Stimulated activated naive CD4-positive, alpha-beta T cell (primary cell): ENCODE results near the gene CLCNKB.
"Not testable (repeated sequence)": the region's sequence is repeated elsewhere in the genome, so short reads cannot be mapped to it uniquely, and the experiment has no call there.

ENCODE experiments used
- DNase-seq, 6 experiments: peaks; one replicate each; lab custom pipeline; 2025; lab: John Stamatoyannopoulos, UW

CLCNKB gene

DNA sequence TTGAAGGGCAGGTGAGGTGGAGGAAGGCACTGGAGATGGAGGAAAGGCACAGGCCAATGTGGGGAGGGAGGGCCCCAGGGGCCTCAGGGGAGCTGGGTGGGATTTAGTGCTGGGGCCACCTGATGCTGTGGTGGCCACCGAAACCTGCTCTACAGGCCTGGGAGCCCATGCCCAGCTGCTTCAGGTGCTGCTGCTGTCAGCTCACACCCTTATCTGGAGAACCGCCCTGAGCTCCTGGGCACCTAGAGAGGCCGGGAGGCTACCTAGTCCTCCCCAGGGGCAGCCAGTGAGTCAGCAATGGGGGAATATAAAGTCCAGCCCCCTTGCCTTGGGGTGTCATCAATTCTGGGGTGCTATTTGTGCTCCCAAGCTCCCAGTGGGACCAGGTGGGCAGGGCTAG, 17.7 kb downstream of the CLCNKB start:
- no peak for DNase-seq

DNA sequence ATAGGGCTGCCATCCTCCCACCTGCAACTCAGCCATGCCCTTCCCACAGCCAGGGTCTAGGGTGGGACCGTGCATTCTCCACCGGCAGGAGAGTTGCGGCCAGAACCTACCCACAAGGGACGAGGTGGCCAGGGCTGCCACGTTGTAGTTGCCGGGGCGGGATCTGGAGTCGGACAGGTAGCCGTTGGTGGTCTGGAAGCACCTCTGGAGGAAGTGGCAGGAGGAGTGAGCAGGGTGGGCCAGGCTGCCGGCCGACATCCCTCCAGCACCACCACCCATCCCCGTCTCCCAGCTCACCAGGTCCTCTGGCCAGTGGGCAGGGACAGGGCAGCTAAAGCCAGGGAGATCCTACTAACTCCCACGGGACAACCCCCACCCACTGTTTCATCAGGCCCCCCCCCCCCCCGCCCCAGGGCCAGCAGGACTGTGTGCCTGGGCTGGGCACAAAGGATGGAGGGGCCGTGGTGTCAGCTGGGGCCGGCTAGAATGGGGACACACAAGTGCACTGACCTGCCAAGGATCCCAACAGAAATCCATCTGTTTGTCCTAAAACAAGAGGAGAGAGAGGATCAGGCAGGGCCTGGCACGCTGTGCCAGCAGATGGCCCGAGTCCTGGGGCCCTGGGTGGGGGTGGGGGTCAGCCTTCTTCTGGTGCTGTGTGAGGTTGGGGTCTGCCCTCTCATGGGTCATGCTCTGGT, 18.6 kb downstream of the CLCNKB start:
- not testable (repeated sequence) for DNase-seq

DNA sequence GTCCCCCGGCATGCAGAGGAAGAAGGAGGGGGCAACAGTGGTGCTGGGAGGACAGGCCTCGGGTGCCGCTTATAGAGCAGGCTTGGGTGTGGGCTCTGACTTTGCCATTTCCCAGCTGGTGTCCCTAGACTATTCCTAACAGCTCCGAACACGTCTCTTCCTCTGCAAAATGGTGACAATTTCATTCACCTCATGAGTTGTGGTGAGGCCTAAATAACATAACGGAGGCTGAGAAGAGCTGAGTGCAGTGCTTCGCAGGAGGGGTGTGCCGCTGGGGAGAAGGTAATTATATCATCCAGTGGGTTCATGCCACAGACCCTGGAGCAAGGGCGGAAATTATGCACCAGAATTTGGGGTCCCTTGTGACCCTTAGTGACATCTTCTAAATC, 19.1 kb downstream of the CLCNKB start:
- not testable (repeated sequence) for DNase-seq

DNA sequence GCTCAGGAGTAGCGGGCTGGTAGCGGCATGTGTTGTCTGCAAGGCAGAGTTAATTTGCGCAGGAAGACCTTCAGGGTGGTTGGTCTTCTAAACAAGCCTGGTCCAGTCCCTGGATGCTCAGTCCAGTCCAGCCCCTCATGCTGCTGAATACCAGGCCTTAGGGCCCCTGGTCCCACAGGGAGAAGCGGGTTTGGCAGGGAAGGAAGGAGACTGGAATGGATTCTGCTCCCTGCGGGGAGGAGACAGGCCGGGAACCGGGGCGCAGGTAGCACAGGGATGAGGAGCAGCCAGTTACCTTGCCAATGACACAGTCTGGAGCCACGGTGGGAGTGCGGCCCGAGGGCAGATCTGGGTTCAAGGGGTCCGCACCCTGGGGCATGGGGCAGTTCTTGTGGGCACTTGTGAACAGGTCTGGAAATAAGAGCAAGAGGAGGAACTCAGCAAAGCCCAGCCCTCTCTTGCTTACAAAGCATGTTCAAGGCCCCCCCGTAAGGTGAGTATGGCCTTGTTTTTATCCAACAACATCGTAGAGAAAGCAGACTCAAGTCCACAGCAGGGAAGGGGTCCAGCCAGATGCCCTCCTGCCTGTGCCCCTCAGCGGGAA, 19.7 kb downstream of the CLCNKB start:
- DNase-seq, result no peak

DNA sequence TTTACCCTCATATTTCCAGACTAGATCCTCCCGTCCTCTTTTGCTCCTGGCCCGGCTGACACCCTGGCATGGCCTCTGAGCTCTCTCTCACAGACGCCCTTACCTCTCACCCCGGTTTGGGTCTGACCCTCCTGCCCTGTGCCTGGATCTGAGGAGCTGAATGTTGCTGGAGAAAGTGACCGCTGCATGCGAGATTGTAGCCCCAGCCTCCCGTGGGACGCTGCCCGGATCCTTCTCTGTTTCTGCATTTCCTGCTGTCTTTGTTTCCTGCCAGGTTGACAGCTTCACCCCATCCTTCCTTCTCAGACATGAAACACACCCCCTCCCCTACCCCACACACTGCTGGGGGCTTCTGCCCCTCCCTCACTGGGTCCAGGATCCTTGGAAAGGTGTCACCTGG, 20.3 kb downstream of the CLCNKB start:
- no peak for DNase-seq

DNA sequence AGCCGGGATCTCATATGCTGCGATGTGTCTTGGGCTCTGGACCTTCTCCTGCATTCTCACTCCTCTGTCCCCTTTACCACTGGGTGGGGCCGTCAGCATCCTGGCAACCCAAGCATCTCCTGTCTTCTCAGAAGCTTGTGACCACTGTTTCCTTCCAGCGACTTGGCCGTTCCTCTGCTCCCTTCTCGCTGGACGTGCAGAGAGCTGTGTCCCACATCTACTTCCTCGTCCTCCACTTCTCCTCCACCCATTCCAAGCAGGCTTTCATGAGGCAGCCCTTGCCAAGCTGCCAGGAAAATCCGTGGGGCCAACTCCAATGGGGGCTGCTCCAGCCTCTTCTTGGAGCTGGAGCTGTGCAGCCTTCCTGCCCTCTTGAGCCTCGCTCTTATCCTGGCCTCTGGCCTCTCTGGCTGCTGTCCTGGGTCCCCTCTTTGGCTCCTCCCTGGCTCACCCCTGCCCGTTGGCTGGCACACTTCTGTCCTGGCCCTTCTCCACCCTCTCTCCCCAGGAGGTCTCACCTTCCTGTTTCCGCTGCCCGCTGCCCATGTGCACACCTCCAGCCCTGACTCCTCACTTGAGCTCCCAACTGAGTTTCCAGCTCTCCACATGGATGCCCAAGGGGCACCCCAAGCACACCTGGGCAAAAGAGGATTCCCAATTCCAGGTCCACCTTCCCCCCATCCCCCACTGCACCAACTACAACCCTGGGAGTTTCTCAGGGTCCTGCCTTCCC, 21.1 kb downstream of the CLCNKB start:
- DNase-seq, result no peak

DNA sequence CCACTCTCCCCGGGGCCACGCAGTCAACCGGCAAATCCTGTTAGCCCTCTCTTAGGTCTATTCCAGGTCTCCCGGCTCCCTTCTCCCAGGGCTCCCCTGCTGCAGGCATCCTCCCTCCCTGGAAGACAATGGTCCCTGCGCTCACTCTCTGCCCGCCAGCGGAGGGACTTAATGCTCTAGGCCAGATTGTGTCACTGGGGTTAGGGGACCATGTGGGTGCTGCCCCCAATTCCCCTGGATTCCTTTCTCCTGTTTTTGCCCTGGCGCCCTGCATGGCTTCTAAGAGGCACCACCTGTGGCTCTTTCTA, 21.6 kb downstream of the CLCNKB start:
- DNase-seq, result no peak

DNA sequence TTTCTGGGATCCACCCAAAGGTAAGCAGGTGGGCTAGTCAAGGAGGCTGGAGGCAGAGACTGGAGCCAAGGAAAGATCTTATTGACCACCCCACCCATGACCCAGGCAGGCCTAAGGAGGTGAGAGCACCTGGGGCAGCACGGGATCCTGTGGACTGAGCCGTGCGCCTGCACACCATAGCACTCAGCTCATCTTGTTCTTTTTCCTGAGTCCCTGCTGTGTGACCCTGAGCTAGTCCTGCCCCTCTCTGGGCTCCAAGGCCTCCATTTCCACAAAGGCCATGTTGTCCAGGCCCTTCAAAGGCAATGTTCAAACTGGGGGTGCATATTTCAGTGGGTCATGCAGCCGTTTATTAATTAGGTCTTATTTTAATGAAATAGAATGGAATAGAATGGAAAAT, 22.7 kb downstream of the CLCNKB start:
- no peak for DNase-seq

DNA sequence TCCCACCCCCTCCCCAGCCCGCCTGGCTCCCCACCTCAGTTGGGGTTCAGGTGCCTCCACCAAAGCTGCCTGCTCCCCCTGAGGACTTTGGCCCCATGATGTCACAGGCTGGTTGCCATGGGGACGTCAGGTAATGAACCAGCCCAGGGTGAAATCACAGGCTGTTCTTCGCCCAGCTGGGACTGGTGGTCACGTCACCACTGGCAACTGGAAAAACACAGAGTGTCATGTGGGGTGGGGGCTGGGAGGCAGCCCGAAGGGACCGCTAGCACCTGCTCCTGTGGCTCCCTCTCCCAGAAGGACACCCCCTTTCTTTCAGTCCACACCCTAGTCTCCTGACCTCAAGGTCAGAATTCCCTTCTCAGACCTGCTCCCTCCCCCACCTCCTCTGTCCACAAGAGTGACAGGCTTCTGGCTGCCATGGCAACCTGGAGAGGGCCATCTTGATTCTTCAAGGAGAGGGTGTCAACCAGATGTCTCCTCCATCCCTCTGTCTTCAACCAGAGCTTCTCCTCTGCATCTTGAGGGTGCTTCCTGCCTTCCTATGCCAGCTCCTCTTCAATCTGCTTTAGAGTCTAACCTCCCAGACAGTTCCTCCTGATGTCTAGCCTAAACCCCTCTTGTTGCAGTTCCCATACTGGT, 23.7 kb downstream of the CLCNKB start:
- no peak for DNase-seq

DNA sequence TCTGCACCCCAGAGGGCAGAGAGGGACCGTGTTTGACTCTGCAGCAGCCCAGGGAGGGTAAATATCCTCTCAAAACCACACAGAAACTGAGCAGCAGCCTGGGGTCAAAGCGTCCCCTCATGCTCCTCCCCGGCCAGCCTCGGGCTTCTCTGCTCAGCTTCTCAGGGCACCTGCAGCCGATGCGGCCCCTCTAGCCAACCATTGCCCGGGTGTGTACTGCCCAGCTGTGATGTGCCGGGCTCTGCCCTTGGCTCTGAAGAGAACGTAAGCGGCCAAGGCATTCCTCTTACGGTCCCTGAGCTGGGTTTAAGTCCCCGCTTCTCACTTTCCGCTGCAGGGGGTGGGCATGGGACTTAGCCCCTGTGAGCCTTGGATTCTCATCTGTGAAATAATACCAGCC, 24.4 kb downstream of the CLCNKB start:
- DNase-seq, result no peak

DNA sequence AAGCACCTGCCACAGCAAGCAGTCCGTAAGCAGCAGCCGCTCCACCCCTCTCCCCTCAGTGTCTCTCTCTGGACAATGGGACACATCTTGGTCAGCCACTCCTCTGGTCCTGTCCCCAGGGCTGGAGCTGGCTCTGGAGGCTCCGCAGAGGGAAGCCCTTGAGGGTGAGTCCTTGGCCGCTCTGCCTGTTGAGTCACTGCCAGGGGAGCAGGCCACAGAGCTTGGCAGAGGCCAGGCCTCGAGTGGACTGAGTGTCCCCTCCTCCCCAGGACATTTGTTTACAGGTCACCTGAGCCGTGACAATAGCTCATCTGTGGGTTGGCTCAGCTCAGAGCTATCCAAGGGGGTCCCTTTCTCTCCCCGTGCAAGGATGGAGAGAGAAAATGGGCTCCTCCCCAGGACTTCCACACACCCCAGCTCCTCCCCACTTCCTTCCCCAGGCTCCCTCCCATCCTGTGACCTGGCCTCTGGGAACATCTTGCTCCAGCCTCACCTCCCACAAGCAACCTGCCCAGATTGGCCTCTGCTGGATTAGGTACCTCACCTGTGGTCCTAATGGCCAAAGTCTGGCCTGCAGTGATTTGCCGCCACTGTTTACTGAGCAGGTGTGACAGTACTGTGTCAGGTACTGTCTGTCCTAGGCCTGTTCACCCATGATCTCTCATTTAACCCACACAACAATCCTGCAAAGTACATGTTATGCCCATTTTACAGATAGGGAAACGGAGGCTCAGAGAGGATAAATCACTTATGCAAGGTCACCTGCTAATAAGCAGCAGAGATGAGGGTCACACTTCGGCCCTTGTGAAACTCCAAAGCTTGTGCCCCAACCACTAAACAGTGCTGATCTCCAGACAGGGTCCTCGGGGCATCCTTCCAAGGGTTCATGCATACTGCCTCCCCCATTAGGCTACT, 25.0 kb downstream of the CLCNKB start:
- no peak for DNase-seq

DNA sequence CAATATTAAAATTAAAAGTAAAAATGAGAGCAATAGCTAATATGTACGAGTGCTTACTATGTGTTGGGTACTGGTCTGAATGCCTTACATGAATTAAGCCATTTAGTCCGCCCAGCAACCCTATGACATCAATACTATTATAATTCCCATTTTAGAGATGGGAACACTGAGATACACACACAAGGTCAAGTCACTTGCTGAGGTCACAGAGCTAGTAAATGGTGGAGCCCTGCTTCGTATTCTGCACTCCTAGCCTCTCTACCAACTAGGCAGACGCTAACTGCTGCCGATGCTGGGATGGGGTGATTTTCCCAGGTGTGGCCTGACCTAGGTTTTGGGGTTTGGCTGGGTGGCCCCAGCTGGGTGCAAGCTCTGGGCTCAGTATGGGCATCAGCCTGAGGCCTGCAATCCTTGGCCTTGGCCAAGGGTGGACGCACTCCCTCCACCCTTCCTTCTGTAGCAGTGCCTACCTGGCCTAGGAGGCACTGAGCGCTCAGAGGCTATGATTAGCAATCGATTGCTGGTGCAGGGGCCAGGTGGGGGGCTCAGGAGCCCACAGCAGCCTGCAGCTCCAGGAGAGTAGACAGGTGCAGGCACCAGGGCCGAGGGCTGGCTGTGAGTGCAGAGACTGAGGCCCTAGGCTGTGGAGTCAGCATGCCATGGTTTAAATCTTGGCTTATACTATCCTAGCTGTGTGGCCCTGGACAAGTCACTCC, 27.2 kb downstream of the CLCNKB start:
- DNase-seq, result no peak

DNA sequence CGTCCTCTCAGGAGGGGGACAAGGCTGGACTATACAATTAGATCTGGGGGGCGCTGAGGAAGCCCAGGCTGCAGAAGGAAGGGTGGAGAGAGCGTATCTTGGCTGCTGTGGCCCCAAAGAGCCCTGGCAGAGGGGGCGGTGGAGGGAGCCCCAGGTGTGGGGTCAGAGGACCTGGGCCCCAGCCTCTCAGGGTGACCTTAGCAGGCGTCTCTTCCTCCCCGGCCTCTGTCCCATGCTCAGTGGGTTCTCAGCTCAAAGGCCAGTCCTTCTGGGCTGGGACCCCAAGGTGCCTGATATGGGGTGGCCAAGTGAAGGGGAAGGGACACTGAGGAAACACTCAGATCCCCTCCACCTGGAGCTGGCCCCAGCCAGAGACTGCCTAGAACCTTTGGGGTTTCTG, 28.0 kb downstream of the CLCNKB start:
- DNase-seq, result no peak

DNA sequence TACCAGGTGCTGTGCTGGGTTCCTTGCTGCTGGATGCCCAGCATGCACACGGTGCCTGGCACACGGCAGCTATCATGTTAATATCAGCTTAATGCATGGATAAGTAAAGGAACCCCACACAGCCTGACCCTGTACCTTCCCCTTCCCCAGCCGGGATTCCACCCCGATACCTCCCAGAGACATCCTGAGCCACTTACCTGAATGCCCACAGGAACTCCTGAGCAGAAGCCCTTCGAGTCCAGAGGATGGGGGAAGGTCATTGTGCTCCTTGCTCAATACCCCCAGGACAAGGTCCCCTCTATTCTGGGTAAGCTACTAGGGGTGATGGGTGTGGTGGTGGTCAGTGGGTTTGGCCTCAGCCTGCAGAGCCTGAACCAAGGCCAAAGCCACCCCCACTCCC, 28.5 kb downstream of the CLCNKB start:
- DNase-seq, result no peak

DNA sequence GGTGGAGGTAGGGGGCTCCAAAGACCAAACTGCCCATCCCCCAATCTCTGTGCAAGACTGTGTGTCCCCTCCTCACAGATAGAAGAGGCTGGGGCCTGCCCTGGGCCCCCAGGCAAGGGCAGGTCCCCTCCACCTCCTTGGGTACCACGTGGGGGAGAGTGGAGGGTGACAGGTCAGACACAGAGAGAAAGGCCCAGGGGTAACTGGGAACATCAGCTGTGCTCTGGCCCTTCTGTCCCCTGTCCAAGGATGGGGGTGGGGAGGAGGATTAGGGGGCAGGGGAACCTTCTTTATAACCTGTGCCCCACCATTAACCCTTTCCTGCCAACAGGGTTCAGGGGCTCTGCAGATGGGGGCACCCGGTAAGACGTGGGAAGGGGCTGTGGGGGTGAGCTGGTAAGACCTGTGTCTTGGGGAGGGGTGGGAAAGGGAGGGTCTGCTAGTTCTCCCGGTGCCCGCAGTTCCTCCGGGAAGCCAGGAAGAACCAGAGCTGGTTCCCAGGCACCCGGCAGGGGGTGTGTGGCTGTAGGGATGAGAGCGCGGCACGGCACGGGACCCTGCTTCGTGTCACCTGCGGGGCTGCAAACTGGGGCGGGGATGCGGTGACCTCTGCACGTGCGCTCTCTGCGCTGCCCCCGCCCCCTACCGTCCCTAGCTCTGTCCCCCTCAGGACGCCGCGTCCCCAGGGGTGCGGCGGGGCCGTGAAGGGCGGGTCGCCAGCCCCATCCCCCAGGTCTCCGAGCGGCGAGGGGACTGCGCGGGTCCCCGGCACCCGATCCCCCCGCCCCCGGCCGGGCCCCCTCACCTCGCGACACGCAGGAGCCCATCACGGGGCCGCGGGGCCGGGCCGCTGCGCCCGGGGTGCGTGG, 29.3 kb downstream of the CLCNKB start:
- DNase-seq, result no peak

DNA sequence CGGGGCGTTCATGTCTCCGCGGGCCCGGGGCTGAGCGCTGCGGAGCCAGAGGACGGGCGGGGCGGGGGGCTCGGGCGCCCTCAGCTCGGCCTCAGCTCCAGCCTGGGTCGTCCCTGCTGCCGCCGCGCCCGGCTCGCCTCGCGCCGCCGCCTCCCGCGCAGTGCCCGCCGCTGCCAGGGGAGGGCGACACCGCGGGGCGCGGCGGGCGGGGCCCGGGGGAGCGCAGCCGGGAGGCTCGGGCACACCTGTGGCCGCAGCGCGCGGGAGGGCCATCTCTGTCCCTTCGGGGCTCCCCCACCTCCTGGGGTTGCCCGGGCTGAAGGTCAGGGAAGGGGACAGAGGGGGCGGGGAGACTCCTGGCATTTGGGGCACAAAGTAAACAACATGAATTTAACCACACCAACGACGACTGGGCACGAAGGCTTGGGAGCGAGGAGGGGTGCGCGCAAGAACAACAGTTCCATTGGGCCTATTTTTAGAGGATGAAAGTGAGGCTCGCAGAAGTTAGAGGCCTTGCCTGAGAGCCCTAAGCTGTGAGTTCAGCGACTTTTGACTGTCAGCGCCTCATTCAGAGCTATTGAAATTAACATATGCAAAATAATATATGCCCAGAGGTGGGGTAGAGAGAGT, 30.0 kb downstream of the CLCNKB start, which contains the start of gene FAM131C:
Gene FAM131C (minus strand): TSS at position 162 of the 630 bp plus-strand sequence. CDS start 209 bp downstream, outside the sequence.
- peak in 5 of 6 experiments; percentile 6 to 54 (median 25) for DNase-seq

DNA sequence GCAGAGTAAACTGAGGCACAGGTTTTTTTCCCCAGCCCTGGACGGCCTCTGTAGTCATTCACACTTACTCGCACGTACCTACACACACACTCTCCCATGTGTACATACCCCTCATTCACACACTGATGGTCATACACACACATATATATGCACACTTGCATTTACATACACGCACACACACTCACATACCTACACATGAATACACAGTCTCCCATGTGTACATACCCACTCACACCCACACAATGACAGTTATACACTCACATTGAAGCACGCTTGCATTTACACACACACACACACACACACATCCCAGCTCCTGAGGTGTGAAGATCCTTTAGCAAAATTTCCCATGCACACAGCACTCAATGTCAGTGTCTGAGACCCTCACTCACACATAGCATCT, 30.6 kb downstream of the CLCNKB start:
- DNase-seq, result no peak

DNA sequence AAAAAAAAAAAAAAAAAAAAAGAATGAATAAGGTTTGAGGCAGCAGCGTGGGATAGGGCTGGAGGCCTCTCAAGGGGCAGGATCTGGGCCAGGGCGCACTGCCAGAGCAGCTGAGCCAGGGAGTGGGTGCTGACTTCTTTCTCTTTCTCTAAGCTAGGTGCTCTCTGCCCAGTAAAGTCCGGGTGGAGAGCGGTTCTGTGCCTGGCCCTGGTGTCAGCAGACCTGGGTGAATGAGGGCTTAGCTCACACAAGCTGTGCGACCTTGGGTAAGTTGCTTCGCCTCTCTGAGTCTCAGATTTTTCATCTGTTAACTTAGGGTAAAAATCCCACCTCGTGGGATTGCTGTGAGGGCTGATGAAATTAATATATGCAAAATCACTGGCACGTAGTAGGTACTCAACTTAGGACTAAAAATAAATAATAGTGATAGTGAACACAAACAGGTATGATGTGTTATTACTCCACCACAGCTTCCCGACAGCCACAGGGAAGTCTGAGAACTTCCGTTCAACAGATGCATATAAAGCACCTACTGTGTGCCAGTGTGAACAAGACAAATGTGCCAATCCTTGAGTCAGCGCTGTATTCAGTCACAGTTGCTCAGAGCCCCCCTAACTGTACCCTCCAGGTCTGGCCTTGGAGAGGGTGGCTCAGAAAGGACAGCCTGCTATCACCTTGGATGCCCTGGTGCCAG, 31.9 kb downstream of the CLCNKB start:
- DNase-seq, result no peak
